T-cell (primary cell): ENCODE results near the gene C19orf33. TPM values are rescaled to one million over a fixed set of nuclear protein-coding genes. Genes with fewer than 3 reads are reported as not detected.
"Not testable (repeated sequence)": the region's sequence is repeated elsewhere in the genome, so short reads cannot be mapped to it uniquely, and the experiment has no call there.

Experiments used
- ATAC-seq, 4 experiments: fragments of 200-7000 bp in 3 of 4; fragments of 150-1000 bp in 1 of 4; cut with Tn5 transposase; replicated peaks in 1 of 4; 1 replicate in 3 of 4; 2 replicates in 1 of 4; pipeline ENCODE4 v1.10.0; 2021; ENCODE audit warnings: moderate library complexity in 3 of 4, mild to moderate bottlenecking in 2 of 4, moderate number of reproducible peaks in 1 of 4
- CTCF ChIA-PET, 2 donors: fragments of 300-600 bp; sonication (Branson Sonifier 250); formaldehyde crosslinking; loops; one replicate each; lab custom pipeline; 2022; ENCODE audit warnings: antibody characterized with exemption in 2 of 2; lab: Charles Lee
- POLR2A ChIA-PET, 2 donors: fragments of 300-600 bp; sonication (Branson Sonifier 250); formaldehyde crosslinking; loops; one replicate each; lab custom pipeline; 2022; ENCODE audit warnings: antibody characterized with exemption in 2 of 2; lab: Charles Lee
- DNase-seq, 35 experiments: peaks; one replicate each; pipeline versions ENCODE4 v3.0.0 to v3.0.0-alpha.2; 2013 to 2023
- H3K27ac ChIP-seq: one replicate; pipeline ENCODE4 v1.5.1; 2013; ENCODE audit warnings: low read length
- H3K27me3 ChIP-seq, 2 experiments: replicated peaks in 1 of 2; 1 replicate in 1 of 2; 2 replicates in 1 of 2; pipeline versions ENCODE4 v1.6.1 to v1.7.0; 2013; ENCODE audit warnings: low read length in 1 of 2, mixed read lengths in 1 of 2; ENCODE audit not compliant: control insufficient read depth in 2 of 2, insufficient read depth in 2 of 2; ENCODE audit errors: extremely low read depth in 1 of 2
- H3K36me3 ChIP-seq, 2 donors: 1 replicate in 1 of 2; 2 replicates in 1 of 2; pipeline versions ENCODE4 v1.6.1 to v1.7.0; 2013; ENCODE audit warnings: low read length in 1 of 2; ENCODE audit not compliant: control insufficient read depth in 2 of 2, insufficient read depth in 1 of 2; ENCODE audit errors: extremely low read depth in 1 of 2
- H3K4me1 ChIP-seq, 2 experiments: 1 replicate in 1 of 2; 2 replicates in 1 of 2; pipeline versions ENCODE4 v1.6.1 to v1.7.0; 2013; ENCODE audit warnings: low read length in 2 of 2, mixed read lengths in 1 of 2; ENCODE audit not compliant: insufficient read depth in 2 of 2, control insufficient read depth in 1 of 2; ENCODE audit errors: extremely low read depth in 1 of 2
- H3K4me3 ChIP-seq, 2 donors: 1 replicate in 1 of 2; 2 replicates in 1 of 2; pipeline versions ENCODE4 v1.5.1 to v1.7.0; 2013; ENCODE audit warnings: mild to moderate bottlenecking in 2 of 2, low read length in 1 of 2, moderate library complexity in 1 of 2; ENCODE audit not compliant: control insufficient read depth in 1 of 2; ENCODE audit errors: extremely low read depth in 1 of 2
- H3K9me3 ChIP-seq: 2 replicates; pipeline ENCODE4 v1.7.0; 2013
- H3K27ac Mint-ChIP-seq, 2 donors: one replicate each; pipeline ENCODE4 v1.8.0; 2020 to 2021; ENCODE audit warnings: mild to moderate bottlenecking in 2 of 2, mixed read lengths in 2 of 2
- H3K27me3 Mint-ChIP-seq, 2 donors: one replicate each; pipeline ENCODE4 v1.8.0; 2021 to 2022; ENCODE audit warnings: mixed read lengths in 2 of 2
- H3K36me3 Mint-ChIP-seq: one replicate; pipeline ENCODE4 v1.8.0; 2021; ENCODE audit warnings: mixed read lengths
- H3K4me1 Mint-ChIP-seq, 3 donors: one replicate each; pipeline ENCODE4 v1.8.0; 2020 to 2022; ENCODE audit warnings: mixed read lengths in 3 of 3, mild to moderate bottlenecking in 1 of 3
- H3K4me3 Mint-ChIP-seq, 3 donors: one replicate each; pipeline ENCODE4 v1.8.0; 2020 to 2022; ENCODE audit warnings: mild to moderate bottlenecking in 3 of 3, mixed read lengths in 3 of 3, moderate library complexity in 3 of 3
- H3K9me3 Mint-ChIP-seq, 3 donors: one replicate each; pipeline ENCODE4 v1.8.0; 2020 to 2022; ENCODE audit warnings: mixed read lengths in 3 of 3
- WGBS: methylation state at CpG from one replicate; pipeline ENCODE4 v1.1.5; 2013; ENCODE audit warnings: missing lambda C conversion rate; ENCODE audit not compliant: insufficient coverage; 5-methylcytosine and 5-hydroxymethylcytosine counted together
- total RNA-seq, 35 experiments: library from RNA in 6 of 35; stranded (reverse) in 6 of 35; fragments of 120-200 nt in 1 of 35; gene quantifications; one replicate each; pipeline versions ENCODE4 v1.2.1 to v1.2.4 and lab custom pipeline; 2013 to 2026

C19orf33 gene
- 1 to 10 TPM in 2 of 5 donors, under 1 TPM in 1, not detected in 2; 0.56 to 1.4 (median 1.3) TPM for total RNA-seq
- total RNA-seq (2013), result 0.81 TPM
- total RNA-seq (lab: John Stamatoyannopoulos, UW), result 0 to 0.09 (median 0) reads per million in 29 experiments

DNA sequence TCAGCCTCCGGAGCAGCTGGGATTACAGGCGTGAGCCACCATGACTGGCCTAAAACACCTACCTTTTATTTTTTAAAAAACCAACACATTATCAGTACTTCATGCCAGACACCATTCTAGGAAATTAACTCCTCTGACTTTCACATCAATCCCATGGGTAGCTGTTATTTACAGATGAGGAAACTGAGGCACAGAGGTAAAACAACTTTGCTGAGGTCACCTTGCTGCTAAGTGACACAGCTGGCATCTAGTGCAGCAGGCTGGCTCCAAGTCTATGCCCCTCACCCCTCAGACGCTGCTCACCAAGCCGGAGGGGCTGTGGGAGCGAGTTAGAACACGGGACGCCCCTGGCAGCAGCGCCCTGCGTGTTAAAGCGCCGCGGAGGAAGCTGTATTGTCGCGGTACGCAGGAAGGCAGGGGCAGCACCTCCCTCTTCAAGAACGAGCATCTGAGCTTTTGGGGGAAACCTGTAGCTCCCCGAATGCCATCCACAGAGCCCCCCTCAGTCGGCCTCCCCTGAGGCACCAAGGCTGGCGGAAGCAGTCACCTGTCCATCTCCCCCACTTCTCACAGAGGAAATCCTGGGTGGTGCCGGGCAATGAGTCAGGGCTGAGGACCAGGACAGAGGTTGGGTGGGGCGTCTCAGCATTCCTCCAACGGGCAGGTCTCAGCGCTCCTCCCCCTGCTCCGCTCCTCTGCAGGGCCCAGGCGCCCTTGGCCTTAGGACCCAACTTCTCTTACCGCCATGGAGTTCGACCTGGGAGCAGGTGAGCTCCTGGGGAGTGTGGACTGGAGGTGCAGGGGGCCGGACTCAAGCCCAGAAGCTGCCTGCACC lies at the start of gene C19orf33:
TSS of gene C19orf33 (plus strand) at position 735 of the 835 bp plus-strand sequence. CDS start at position 746, 11 bp downstream.
- no peaks in the 10 kb centered on the region for H3K9me3 Mint-ChIP-seq
- peaks cover 0 to 7% of the 10 kb centered on the region in 2 experiments for H3K4me1 ChIP-seq
- ChIA-PET POLR2A (no interaction called here), CTCF (no interaction called here)
- peaks cover 16 to 17% of the 10 kb centered on the region in 2 donors for H3K36me3 ChIP-seq
- WGBS, result 45% methylated on average over 17 of the region's 28 CpGs
- H3K27me3 ChIP-seq, result no peaks in the 10 kb centered on the region
- ATAC-seq (no peak), DNase-seq (no peak)
- no peaks in the 10 kb centered on the region for H3K27me3 Mint-ChIP-seq
- H3K4me3 Mint-ChIP-seq, result no peak within 1 kb of the TSS
- no peak within 1 kb of the TSS for H3K4me3 ChIP-seq
- H3K27ac ChIP-seq, result no peak within 1 kb of the TSS
- H3K9me3 ChIP-seq, result no peaks in the 10 kb centered on the region
- no peaks in the 10 kb centered on the region for H3K4me1 Mint-ChIP-seq
- peaks cover 15% of the 10 kb centered on the region for H3K36me3 Mint-ChIP-seq
- no peak within 1 kb of the TSS for H3K27ac Mint-ChIP-seq

DNA sequence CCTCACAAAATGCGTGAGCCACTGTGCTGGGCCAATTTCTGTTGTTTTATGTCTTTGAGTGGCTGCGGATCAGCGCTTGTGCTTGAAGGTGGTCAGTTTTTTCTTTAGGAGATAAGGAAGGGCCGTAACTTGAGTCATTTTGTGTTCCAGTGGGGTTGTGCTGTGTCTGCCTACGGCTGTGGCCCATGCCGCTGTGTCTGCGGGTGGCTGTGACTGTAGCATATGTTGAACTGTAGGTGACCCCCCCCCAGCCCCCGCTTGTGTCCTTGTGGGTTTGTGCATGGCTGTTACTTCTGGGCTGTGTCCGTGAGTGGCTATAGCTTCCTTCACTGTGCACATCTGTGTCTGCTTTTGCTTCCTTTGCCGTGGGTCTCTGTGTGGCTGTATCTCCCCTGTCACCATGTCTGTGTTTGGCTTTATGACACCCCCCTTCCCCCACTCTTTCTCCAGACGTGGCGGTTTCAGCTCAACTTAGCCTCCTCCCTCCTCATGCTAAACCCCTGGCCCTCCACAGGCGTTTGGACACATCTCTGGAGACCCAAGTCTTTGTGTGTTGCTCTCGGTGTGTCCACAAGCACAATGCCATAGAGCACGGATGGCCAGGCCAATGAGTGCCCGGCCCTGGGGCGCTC lies 48.6 kb upstream of the C19orf33 start:
- WGBS, result 70% methylated on average over 10 of the region's 17 CpGs
- Histone ChIP-seq H3K36me3 (no peaks in the 10 kb centered on the region), H3K27me3 (peaks cover 0 to 53% of the 10 kb centered on the region in 2 experiments), H3K4me1 (peaks cover 0 to 5% of the 10 kb centered on the region in 2 experiments), H3K4me3 (no peak overlapping the region), H3K9me3 (no peaks in the 10 kb centered on the region), H3K27ac (no peak overlapping the region)
- ChIA-PET CTCF (no interaction called here), POLR2A (no interaction called here)
- H3K4me1 Mint-ChIP-seq, result peaks cover 0 to 10% (median 2%) of the 10 kb centered on the region in 3 donors
- DNase-seq (no peak), ATAC-seq (no peak)
- H3K4me3 Mint-ChIP-seq, result no peak overlapping the region
- H3K9me3 Mint-ChIP-seq, result no peaks in the 10 kb centered on the region
- H3K36me3 Mint-ChIP-seq, result no peaks in the 10 kb centered on the region
- no peak overlapping the region for H3K27ac Mint-ChIP-seq
- H3K27me3 Mint-ChIP-seq, result peaks cover 26 to 29% of the 10 kb centered on the region in 2 donors

DNA sequence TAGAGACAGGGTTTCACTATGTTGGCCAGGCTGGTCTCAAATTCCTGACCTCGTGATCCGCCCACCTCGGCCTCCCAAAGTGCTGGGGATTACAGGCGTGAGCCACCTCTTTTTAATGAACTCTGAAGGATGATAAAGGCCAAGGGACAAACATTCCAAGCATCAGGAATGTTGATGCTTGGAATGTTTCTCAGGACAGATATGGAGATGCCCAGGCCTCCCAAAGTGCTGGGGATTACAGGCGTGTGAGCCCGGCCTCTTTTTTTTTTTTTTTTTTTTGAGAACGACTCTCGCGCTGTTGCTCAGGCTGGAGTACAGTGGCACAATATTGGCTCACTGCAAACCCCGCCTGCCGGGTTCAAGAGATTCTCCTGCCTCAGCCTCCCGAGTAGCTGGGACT lies 42.1 kb upstream of the C19orf33 start:
- H3K27ac ChIP-seq, H3K27ac Mint-ChIP-seq, POLR2A ChIA-PET, H3K9me3 Mint-ChIP-seq, H3K36me3 ChIP-seq, ATAC-seq, DNase-seq, H3K9me3 ChIP-seq, H3K36me3 Mint-ChIP-seq, CTCF ChIA-PET, H3K4me3 Mint-ChIP-seq, H3K4me3 ChIP-seq: not testable (repeated sequence)
- WGBS, result 97% methylated on average over 6 of the region's 12 CpGs
- H3K4me1 ChIP-seq, result peaks cover 3 to 22% of the 10 kb centered on the region in 2 experiments
- H3K27me3 Mint-ChIP-seq, result peaks cover 10 to 11% of the 10 kb centered on the region in 2 donors
- peaks cover 23 to 26% (median 25%) of the 10 kb centered on the region in 3 donors for H3K4me1 Mint-ChIP-seq
- H3K27me3 ChIP-seq, result peaks cover 0 to 20% of the 10 kb centered on the region in 2 experiments

DNA sequence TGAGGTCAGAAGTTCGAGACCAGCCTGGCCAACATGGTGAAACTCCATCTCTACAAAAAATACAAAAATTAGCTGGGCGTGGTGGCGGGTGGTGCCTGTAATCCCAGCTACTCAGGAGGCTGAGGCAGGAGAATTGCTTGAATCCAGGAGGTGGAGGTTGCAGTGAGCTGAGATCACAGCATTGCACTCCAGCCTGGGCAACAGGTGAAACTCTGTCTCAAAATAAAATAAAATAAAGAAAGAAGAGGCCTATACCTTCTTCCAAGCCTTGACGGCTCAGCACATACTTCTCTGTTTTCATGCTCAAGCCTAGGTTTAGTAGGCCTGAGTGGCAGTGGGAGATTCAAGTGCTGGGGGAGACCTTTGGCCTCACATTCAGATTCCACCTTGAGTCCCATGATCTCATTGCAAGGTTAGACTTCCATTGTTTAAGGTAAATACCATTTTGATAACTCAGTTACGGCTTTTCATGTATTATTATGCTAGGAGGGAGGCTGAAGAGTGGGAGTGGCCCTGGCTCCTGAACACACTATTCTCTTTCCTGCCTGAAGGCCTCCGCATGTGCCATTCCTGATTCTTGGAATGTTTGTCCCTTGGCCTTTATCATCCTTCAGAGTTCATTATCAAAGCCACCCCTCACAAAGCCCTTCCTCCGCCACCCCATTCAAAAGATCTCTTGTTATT lies 41.3 kb upstream of the C19orf33 start:
- H3K4me3 ChIP-seq, result no peak overlapping the region
- no peaks in the 10 kb centered on the region for H3K36me3 ChIP-seq
- Mint-ChIP-seq H3K27me3 (peaks cover 6 to 9% of the 10 kb centered on the region in 2 donors), H3K27ac (no peak overlapping the region), H3K4me3 (peak overlapping the region in 1 of 3 donors; percentile 24), H3K9me3 (no peaks in the 10 kb centered on the region), H3K36me3 (no peaks in the 10 kb centered on the region), H3K4me1 (peaks cover 28 to 34% (median 29%) of the 10 kb centered on the region in 3 donors)
- no peak for ATAC-seq
- ChIA-PET CTCF (no interaction called here), POLR2A (no interaction called here)
- peaks cover 3 to 22% of the 10 kb centered on the region in 2 experiments for H3K4me1 ChIP-seq
- 80% methylated on average over 1 of the region's 7 CpGs for WGBS
- H3K27me3 ChIP-seq, result peaks cover 0 to 16% of the 10 kb centered on the region in 2 experiments
- H3K27ac ChIP-seq, result no peak overlapping the region
- no peaks in the 10 kb centered on the region for H3K9me3 ChIP-seq
- no peak for DNase-seq

DNA sequence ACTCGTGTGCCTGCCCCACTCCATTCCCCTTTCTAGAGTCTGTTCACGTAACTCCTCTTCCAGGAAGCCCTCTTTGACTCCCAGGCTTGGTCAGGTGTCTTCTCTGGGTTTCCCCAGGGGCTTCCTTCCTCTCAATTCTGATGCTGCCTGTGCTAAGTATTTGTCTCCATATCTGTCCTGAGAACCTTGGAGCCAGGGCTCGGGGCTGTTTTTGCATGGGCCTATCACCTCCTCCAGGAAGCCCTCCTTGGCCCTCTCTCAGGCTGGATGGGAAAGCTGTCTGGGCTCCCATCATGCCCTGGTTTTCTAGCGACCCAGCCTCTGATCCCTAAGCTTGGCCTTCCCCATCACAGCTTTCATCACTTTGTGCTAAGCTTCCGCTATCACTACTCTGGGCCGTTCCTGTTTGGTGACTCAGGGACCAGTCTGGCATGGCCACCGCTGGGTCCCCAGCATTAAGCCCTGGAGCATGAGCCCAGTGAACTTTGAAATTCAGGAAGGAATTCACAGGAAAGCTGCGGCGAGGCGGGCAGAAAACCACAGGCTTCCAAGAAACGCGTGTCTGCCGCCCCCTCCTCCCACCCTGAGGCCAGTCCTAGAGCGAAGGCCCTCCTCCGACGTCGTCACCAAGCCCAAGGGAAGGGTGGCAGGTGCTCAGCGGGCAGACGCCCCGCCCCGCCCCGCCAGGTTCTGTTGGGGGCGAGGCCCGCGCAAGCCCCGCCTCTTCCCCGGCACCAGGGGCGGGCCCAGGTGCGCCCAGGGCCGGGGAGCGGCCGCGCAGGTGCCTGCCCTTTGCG lies 40.2 kb upstream of the C19orf33 start:
- ChIA-PET CTCF (interaction anchor here in 1 of 2 donors (0.6 to 1.0 kb wide), 2 partner anchors 24 to 72 kb away, joined by 3 read pairs; partner anchors contain the start of gene CATSPERG), POLR2A (interaction anchor here in 1 of 2 donors (0.6 kb wide), 1 partner anchor 360 kb away, joined by 4 read pairs; no protein-coding TSS in a partner anchor)
- Histone ChIP-seq H3K36me3 (no peaks in the 10 kb centered on the region), H3K4me1 (peaks cover 3 to 22% of the 10 kb centered on the region in 2 experiments), H3K9me3 (no peaks in the 10 kb centered on the region), H3K4me3 (peak overlapping the region; percentile 67 to 74), H3K27me3 (peaks cover 0 to 12% of the 10 kb centered on the region in 2 experiments), H3K27ac (peak overlapping the region; percentile 52)
- no peaks in the 10 kb centered on the region for H3K9me3 Mint-ChIP-seq
- H3K4me1 Mint-ChIP-seq, result peaks cover 32 to 40% (median 35%) of the 10 kb centered on the region in 3 donors
- ATAC-seq (peak; percentile 86 to 93 (median 91)), DNase-seq (peak; percentile 44 to 82 (median 67))
- no peaks in the 10 kb centered on the region for H3K36me3 Mint-ChIP-seq
- peaks cover 3 to 5% of the 10 kb centered on the region in 2 donors for H3K27me3 Mint-ChIP-seq
- peak overlapping the region; percentile 82 to 87 (median 83) for H3K4me3 Mint-ChIP-seq
- H3K27ac Mint-ChIP-seq, result peak overlapping the region; percentile 74 to 76
- WGBS, result 7% methylated on average over 34 of the region's 34 CpGs
